GM19395 (cell line): ENCODE results near the gene CCDC9.
"Not testable (repeated sequence)": the region's sequence is repeated elsewhere in the genome, so short reads cannot be mapped to it uniquely, and the experiment has no call there.

Experiments
- ATAC-seq: cut with Tn5 transposase; IDR thresholded peaks from one replicate; pipeline ENCODE4 v1.9.1; 2021; ENCODE audit warnings: mild to moderate bottlenecking, moderate library complexity; ENCODE audit not compliant: unreplicated experiment

Gene CCDC9

DNA sequence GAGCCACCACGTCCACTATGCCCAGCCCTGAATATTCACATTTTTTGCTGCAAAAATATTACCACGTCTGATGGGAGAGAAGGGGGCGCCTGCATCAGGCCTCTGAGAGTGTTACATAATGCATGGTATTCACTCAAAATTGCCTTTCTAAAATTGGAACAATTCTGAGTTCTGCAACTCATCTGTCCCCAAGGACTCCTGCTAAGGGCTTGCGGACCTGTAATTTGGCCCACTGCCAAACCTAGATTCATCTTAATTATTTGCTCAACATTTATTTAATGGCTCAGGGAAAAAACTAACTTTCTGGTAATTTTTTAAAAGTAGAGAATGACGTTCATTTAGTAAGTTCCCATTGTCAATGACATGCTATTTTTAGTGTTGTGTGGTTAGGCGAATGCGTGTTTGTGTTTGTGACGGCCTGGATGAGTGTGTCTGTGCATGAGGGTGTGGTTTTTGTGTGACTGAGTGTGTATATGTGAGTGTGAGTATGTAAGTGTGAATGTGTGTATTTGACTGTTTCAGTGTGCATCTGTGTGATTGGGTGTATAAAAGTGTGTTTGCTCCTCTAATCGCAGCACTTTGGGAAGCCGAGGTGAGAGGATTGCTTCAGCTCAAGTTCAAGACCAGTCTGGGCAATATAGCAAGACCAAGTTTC, 27.2 kb downstream of the CCDC9 start:
- no peak for ATAC-seq

DNA sequence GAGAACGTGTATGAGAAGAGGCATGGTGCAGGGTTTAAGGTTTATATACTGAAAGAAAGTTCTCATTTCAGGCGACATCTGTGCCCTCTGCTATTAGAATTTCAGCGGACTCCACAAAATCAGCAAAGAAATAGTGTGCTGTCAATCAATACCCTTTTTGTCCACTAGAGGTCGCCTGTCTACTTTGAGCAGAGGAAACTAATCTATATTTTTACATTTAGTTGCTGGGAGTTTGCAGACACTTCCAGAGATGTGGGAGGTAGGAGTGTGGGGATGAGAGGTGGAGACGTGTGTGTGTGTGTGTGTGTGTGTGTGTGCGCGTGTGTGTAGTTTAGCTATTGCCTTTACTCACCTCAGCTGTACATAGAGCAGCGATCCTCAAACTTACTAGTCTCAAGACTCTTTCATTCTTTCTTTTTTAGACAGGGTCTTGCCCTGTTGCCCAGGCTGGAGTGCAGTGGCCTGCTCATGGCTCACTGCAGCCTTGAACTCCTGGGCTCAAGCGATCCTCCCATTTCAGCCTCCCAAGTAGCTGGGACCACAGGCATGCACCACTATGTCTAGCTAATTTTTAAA, 28.1 kb downstream of the CCDC9 start:
- ATAC-seq: no peak

DNA sequence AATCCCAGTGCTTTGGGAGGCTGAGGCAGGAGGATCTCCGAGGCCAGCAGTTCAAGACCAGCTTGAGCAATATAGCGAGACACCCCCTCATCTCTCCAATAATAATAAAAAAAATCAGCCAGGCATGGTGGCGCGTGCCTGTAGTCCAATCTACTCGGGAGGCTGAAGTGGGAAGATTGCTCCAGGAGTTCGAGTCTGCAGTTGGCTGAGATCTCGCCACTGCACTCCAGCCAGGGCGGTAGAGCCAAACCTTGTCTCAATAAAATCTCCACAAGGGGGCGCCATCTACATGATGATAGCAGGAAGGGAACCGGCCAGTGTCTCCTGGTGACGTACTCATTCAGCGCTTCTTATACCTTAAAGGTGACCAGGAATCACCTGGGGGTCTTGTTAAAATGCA, 39.7 kb downstream of the CCDC9 start:
- no peak for ATAC-seq

GRCh38 chr19:47300867-47301266, 44.5 kb downstream of the CCDC9 start:
- ATAC-seq: not testable (repeated sequence)

DNA sequence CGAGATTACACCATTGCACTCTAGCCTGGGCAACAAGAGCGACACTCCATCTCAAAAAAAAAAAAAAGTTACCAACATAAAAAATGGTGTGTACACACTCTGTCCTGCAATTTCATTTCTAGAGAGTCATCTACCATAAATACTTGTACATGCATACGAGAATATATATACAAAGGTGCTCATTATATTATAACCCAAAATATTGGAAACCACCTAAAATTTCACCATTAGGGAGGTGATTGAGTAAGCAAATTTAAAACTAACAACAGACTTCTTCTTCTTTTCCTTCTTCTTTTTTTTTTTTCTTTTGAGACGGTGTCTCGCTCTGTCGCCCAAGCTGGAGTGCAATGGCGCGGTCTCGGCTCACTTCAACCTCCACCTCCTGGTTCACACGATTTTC, 45.9 kb downstream of the CCDC9 start:
- no peak for ATAC-seq

DNA sequence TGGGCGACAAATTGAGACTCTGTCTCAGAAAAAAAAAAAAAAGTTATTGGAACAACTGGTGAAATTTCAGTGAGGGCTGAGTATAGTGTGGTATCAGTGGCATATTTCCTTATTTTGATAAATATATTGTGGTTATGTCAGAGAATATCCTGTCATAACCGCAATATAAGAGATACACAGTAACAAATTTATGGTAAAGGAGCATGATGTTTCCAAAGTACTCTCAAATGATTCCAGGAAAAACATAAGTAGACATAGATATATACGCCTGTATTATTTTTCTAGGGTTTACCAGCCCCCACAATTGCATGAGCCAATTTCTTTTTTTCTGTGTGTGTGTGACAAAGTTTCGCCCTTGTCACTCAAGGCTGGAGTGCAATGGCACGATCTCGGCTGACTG, 47.6 kb downstream of the CCDC9 start:
- ATAC-seq: no peak

DNA sequence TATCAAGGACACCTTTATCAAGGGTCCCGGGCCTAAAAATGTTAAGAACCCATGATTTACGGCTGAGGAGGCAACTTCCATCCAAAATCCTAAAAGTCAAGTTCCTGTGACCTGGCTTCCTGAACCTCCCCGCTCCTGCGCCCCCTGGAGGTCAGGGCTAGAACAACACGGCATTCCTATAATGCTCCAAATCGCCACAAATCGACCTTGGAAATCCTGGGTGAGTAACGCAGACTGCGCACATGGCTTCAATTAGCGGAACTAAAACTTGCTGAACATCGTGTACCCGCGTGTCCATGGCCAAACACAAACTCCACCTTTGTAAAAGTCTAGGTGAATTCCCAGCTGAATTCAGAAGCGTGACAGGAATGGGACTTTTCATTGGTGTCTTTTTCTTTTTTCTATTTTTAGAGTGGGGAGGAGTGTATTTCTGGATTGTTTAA, 49.0 kb downstream of the CCDC9 start:
- no peak for ATAC-seq

DNA sequence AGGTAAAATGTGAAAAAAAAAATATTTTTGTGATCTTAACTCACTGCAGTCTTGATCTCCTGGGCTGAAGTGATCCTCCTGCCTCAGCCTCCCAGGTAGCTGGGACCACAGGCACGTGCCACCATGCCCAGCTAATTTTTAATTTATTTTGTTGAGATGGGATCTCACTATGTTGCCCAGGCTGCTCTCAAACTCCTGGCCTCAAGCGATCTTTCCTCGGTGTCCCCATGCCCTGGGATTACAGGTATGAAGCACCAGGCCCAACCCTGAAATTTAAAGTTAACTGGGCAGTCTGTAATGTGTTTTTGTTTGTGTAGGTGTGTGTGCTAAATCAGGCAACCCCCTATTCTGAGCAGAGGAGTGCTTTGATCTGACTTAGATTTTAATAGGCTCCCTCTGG, 50.0 kb downstream of the CCDC9 start:
- ATAC-seq: no peak

GRCh38 chr19:47309038-47309437, 52.7 kb downstream of the CCDC9 start:
- no peak for ATAC-seq

DNA sequence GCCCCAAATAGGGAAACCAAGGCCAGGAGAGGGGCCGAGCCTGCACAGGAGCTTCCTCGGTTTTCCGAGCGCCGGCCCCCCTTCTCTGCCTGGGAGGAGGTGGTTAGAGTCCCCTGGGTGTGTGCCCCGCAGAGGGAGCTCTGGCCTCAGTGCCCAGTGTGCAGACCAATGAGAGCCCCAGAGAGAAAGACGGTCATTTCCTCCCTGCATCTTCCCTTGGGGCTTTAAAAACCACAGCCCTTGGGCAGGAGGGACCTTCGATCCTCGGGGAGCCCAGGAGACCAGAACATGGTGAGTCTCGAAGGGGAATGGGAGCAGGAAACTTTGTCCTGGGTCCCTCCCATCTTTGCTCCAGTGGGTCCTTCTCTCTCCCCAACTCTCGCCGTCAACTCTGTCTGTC, 53.3 kb downstream of the CCDC9 start, which contains the start of gene C5AR1:
Gene C5AR1, plus strand, starts transcription at position 254 of the 400 bp plus-strand sequence. Its CDS starts 35 bp downstream, at position 289.
- no peak for ATAC-seq

DNA sequence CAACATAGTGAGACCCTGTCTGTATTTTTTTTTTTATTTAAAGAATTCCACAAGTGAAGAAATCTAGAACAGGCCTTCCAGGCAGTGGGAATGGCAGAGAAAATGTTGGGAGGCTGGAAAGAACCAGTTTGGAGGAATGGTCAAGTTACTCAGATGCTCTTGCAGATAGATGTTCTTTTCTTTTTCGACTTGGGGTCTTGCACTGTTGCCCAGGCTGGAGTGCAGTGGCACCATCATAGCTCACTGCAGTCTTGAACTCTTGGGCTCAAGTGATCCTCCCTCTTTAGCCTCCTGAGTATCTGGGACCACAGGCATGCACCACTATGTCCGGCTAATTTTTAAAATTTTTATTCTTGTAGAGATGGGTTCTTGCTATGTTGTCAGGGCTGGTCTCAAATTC, 54.0 kb downstream of the CCDC9 start:
- no peak for ATAC-seq

GRCh38 chr19:47310819-47311218, 54.5 kb downstream of the CCDC9 start:
- no peak for ATAC-seq

DNA sequence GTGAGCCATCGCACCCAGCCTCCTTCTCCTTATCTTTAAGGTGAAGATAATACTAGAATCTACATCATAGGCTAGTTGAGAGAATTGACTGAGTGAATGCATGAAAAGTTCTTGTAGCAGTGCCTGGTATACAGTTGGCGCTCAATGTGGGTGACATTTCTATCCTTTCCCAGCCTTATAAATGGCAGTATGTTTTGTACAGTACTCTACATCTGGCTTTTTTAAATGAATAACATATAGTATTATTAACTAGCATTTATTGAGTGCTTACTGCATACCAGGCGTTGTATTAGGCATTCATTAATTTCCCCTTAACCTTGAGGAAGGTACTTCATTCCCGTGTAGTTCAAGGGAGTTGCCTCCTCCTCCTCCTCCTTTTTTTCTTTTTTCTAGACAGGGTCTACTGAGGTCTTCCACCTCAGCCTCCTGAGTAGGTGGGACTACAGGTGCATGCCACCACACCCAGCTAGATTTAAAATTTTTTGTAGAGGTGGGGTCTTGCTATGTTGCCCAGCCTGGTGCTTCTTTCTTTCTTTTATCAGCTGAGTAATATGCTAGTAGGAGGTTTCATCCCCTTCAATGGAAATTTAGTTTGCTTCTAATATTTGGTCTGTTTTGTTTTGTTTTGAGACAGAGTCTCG, 56.2 kb downstream of the CCDC9 start:
- no peak for ATAC-seq

DNA sequence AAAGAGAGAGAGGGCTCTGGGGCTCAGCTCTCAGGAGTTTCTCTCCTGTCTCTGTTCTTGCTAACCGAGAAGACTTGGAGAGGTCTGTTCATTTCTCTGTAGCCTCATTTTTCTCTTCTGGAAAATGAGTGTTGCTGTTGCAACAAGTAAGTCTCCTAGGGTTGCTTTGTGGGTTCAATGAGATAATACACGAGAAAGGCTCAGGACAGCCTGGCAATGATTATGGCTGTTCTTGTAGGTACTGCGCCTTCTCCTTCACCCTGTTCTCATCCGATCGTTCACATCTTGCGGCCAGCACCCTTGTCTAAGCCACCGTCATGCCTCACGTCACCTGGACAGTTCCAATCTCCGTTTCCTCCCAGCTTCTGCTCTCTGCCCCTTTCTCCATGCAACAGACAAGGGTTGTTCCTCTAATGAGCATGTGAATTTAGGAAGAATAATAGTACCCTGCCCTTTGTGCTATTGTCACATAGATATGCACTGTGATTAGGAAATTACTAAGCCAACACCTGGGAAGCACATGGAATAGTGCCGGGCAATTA, 57.5 kb downstream of the CCDC9 start:
- ATAC-seq: no peak

DNA sequence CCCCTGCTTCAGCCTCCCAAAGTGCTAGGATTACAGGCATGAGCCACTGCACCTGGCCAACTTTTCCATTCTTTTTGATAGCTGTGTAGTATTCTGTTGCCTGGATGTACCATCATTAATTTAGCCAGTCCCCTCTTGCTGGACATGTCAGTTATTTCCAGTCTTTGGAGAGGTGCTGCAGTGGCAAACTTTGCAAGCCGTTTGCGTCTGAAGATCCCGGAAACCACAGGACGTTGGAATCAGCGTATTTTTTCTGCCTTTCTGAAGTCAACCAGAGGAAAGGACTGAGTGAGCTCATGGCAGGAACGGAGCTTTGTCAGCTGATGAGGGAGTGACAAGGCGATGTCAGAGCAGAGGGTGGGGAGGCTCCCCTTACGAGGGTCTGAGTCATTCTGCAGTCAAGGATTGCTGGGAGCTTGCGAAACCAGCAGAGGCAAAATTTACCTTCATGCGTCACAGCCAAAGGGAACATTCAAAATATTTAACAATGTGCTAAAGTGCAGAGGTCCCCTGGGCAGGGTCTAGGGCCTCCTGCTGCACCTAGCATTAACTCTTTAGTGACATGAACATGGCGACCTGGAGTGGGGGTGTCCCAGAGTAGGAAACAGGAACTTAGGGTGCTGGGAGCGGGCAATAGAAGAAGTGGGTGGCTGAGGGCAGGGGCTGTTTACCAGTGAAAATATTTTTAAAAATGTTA, 58.9 kb downstream of the CCDC9 start:
- ATAC-seq: no peak

- ATAC-seq: no peak
These were observed 60.2 kb downstream of the CCDC9 start for GRCh38 chr19:47316513-47316912.

GRCh38 chr19:47319923-47320871, 63.9 kb downstream of the CCDC9 start:
- ATAC-seq: no peak
